ELR (cell line): ENCODE measurements around the gene PCDHA6.
"Not testable (repeated sequence)": the region's sequence is repeated elsewhere in the genome, so short reads cannot be mapped to it uniquely, and the experiment has no call there.

Experiments used
- DNase-seq: peaks from one replicate; pipeline ENCODE4 v3.0.0-alpha.2; 2015; ENCODE audit warnings: low read depth

The PCDHA6 gene

GRCh38 chr5:140862441-140863295 lies 34.9 kb downstream of the PCDHA6 start:
- no peak for DNase-seq

GRCh38 chr5:140868721-140869554 lies 41.2 kb downstream of the PCDHA6 start, which contains the start of gene PCDHA11:
TSS of gene PCDHA11 (plus strand) at chr5:140868957. CDS start at chr5:140869104, 147 bp downstream.
- peak; percentile 14 for DNase-seq

GRCh38 chr5:140869555-140869886 lies 41.8 kb downstream of the PCDHA6 start:
- DNase-seq = no peak

- no peak for DNase-seq
Observed at GRCh38 chr5:140870221-140871201, 42.8 kb downstream of the PCDHA6 start.

- DNase-seq = no peak
Observed at GRCh38 chr5:140875085-140876065, 47.6 kb downstream of the PCDHA6 start, which contains the start of gene PCDHA12. TSS of gene PCDHA12 (plus strand) at chr5:140875308. CDS start at chr5:140875473, 165 bp downstream.

- DNase-seq = not testable (repeated sequence)
Observed at GRCh38 chr5:140876541-140877261, 48.9 kb downstream of the PCDHA6 start.

- DNase-seq = no peak
Observed at GRCh38 chr5:140877262-140877581, 49.5 kb downstream of the PCDHA6 start.
